PC-9 (cell line): ENCODE data around the gene EZH2. TPM values are rescaled to one million over a fixed set of nuclear protein-coding genes. Genes with fewer than 3 reads are reported as not detected.

Experiments
- BruUV-seq: library from RNA; stranded (reverse); fragments of 400-500 nt; replicated peaks from 2 replicates; lab custom pipeline; 2021; lab: Mats Ljungman, UMichigan
- CTCF ChIA-PET: fragments of 300-600 bp; sonication (Branson Sonifier 250); formaldehyde crosslinking; loops from one replicate; lab custom pipeline; 2022; ENCODE audit warnings: antibody characterized with exemption; lab: Charles Lee
- POLR2A ChIA-PET: fragments of 300-600 bp; sonication (Branson Sonifier 250); formaldehyde crosslinking; loops from one replicate; lab custom pipeline; 2022; ENCODE audit warnings: antibody characterized with exemption; ENCODE audit not compliant: unreplicated experiment; lab: Charles Lee
- DNase-seq, 2 experiments: peaks; one replicate each; pipeline versions ENCODE4 v3.0.0 to v3.0.0-alpha.2; 2015 to 2022; ENCODE audit warnings: mixed read lengths in 1 of 2
- H2AFZ ChIP-seq: fragments of 200-600 bp; sonication (generic); 2 replicates; pipeline ENCODE4 v1.8.1; 2017; ENCODE audit warnings: antibody characterized with exemption
- H3F3A ChIP-seq: fragments of 200-600 bp; sonication (generic); 2 replicates; pipeline ENCODE4 v1.8.1; 2017; ENCODE audit warnings: antibody characterized with exemption, mild to moderate bottlenecking, low read depth; ENCODE audit not compliant: insufficient read depth
- H3K27ac ChIP-seq: fragments of 200-600 bp; sonication (generic); 2 replicates; pipeline ENCODE4 v1.6.1; 2016; ENCODE audit warnings: mixed run types
- H3K27me3 ChIP-seq: fragments of 200-600 bp; sonication (generic); 2 replicates; pipeline ENCODE4 v1.6.1; 2016; ENCODE audit warnings: low read depth, mixed run types; ENCODE audit not compliant: insufficient read depth
- H3K36me3 ChIP-seq: fragments of 200-600 bp; sonication (generic); 2 replicates; pipeline ENCODE4 v1.6.1; 2016; ENCODE audit warnings: low read depth, mixed run types
- H3K4me1 ChIP-seq: fragments of 200-600 bp; sonication (generic); replicated peaks from 2 replicates; pipeline ENCODE4 v1.6.1; 2016; ENCODE audit warnings: mixed run types; ENCODE audit not compliant: insufficient read depth
- H3K4me2 ChIP-seq: fragments of 200-600 bp; sonication (generic); 2 replicates; pipeline ENCODE4 v1.6.1; 2017; ENCODE audit warnings: mixed run types
- H3K4me3 ChIP-seq: fragments of 200-600 bp; sonication (generic); 2 replicates; pipeline ENCODE4 v1.6.1; 2016; ENCODE audit warnings: mixed run types
- H3K79me2 ChIP-seq: fragments of 200-600 bp; sonication (generic); 2 replicates; pipeline ENCODE4 v1.6.1; 2017; ENCODE audit warnings: low read depth, mixed run types
- H3K9me2 ChIP-seq: fragments of 200-600 bp; sonication (generic); 2 replicates; pipeline ENCODE4 v1.8.1; 2017; ENCODE audit warnings: mild to moderate bottlenecking; ENCODE audit not compliant: insufficient read depth
- H3K9me3 ChIP-seq: fragments of 200-600 bp; sonication (generic); 2 replicates; pipeline ENCODE4 v1.8.1; 2016; ENCODE audit warnings: low read depth; ENCODE audit not compliant: insufficient read depth
- H4K20me1 ChIP-seq: fragments of 200-600 bp; sonication (generic); 2 replicates; pipeline ENCODE4 v1.8.1; 2017; ENCODE audit not compliant: insufficient read depth
- EZH2 ChIP-seq: fragments of 200-600 bp; sonication (generic); IDR thresholded peaks from 2 replicates; pipeline ENCODE4 v1.8.0; 2017; ENCODE audit warnings: antibody characterized with exemption, low read depth
- intact Hi-C: fragments of 100-400 bp; cut with micrococcal nuclease; formaldehyde crosslinking; loops from one replicate; pipeline ENCODE4 v1.10.0; 2022; ENCODE audit not compliant: unreplicated experiment
- total RNA-seq: library from RNA; stranded (reverse); gene quantifications from 2 replicates; pipeline ENCODE4 v1.2.3, GENCODE V29; 2021
- TF ChIP-seq, protein P1 (sequence below): fragments of 200-600 bp; sonication (generic); conservative IDR thresholded peaks from 2 replicates; pipeline ENCODE4 v1.6.1; 2017; ENCODE audit warnings: mixed run types, antibody characterized with exemption, mild to moderate bottlenecking, moderate library complexity

The EZH2 gene
- total RNA-seq, 1 experiment from 2014 or later, result 48.6 TPM

DNA sequence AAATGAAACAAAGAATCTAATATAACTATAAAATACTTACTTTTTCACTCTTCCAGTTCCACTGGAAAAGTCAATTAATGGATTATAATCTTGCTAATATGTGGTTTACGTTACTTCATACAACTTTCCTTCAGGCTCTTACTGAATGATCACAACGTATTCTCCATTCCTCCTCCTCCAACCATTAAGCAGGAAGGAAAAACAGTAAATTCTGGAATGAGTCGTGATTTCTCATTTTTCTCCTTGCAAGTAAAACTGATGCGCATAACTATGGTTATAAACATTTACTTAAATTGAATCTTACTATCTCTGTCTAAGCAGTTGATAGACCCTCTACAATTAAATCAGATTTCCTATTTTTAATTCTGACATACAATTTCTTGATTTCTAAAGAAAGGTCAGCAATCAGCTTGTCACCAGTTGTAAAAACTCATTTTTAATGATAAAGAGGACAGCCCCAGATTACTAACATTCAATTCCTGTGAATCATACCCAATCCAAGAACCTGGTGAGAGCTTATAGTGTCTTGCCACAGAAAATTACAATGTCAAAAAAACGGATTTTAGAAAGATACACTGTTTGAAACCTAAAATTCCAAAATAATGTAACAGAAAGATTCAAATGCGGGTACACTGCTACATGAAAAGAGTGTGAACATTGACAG lies 64.3 kb downstream of the EZH2 start:
- intact Hi-C loops, result no loop called here
- POLR2A ChIA-PET, result interaction anchor here (0.5 to 0.9 kb wide), 2 partner anchors 237 to 291 kb away, joined by 3 to 12 read pairs; no protein-coding TSS in a partner anchor
- Histone ChIP-seq H3F3A (0 out of 2 replicates have a peak, but pooled peaks cover 6% of the 10 kb centered on the region), H3K79me2 (no peaks in the 10 kb centered on the region), H3K9me3 (no peaks in the 10 kb centered on the region), H3K36me3 (peaks cover 21% of the 10 kb centered on the region), H3K9me2 (no peaks in the 10 kb centered on the region), H2AFZ (no peak overlapping the region), H4K20me1 (0 out of 2 replicates have a peak, but pooled peaks cover 2% of the 10 kb centered on the region), H3K27ac (peak overlapping the region; percentile 15; the same call in 1 of the 2 replicates), H3K4me3 (no peak overlapping the region), H3K27me3 (no peaks in the 10 kb centered on the region), H3K4me1 (peaks cover 6% of the 10 kb centered on the region; the same call in 1 of the 2 replicates), H3K4me2 (no peak overlapping the region)
- TF ChIP-seq EZH2, result no peak
- TF ChIP-seq, protein P1, sequence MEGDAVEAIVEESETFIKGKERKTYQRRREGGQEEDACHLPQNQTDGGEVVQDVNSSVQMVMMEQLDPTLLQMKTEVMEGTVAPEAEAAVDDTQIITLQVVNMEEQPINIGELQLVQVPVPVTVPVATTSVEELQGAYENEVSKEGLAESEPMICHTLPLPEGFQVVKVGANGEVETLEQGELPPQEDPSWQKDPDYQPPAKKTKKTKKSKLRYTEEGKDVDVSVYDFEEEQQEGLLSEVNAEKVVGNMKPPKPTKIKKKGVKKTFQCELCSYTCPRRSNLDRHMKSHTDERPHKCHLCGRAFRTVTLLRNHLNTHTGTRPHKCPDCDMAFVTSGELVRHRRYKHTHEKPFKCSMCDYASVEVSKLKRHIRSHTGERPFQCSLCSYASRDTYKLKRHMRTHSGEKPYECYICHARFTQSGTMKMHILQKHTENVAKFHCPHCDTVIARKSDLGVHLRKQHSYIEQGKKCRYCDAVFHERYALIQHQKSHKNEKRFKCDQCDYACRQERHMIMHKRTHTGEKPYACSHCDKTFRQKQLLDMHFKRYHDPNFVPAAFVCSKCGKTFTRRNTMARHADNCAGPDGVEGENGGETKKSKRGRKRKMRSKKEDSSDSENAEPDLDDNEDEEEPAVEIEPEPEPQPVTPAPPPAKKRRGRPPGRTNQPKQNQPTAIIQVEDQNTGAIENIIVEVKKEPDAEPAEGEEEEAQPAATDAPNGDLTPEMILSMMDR, result no peak
- BruUV-seq, result no TSS peak
- peak in 1 of 2 experiments; percentile 40 for DNase-seq
- CTCF ChIA-PET, result no interaction called here

DNA sequence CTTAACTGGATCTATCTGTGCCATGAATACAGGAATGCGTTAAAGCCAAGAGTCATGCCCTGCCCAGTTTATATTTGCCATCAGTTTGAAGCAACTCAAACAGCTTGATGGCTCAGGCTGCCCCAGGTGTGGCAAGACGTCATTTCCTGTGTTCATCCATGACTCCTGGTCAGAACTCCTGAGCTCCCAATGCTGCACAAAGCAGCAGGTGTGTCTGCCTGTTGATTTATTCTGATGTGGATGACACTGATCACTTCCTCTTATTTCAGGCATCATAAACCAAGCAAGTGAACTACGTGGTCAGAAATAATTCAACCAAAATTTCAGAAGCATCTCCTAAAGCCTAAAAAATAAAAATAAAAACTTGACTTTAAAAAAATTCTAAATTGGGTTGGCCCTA lies 68.5 kb downstream of the EZH2 start:
- no peak for DNase-seq
- Histone ChIP-seq H3K4me1 (peaks cover 6% of the 10 kb centered on the region; the same call in 1 of the 2 replicates), H3K4me3 (no peak overlapping the region), H3F3A (0 out of 2 replicates have a peak, but pooled peaks cover 6% of the 10 kb centered on the region), H4K20me1 (0 out of 2 replicates have a peak, but pooled peaks cover 2% of the 10 kb centered on the region), H3K9me2 (no peaks in the 10 kb centered on the region), H3K9me3 (no peaks in the 10 kb centered on the region), H3K27ac (no peak overlapping the region), H3K79me2 (no peaks in the 10 kb centered on the region), H3K4me2 (no peak overlapping the region), H2AFZ (no peak overlapping the region), H3K27me3 (no peaks in the 10 kb centered on the region), H3K36me3 (peaks cover 21% of the 10 kb centered on the region)
- intact Hi-C loops, result no loop called here
- CTCF ChIA-PET, result no interaction called here
- BruUV-seq, result no TSS peak
- POLR2A ChIA-PET, result interaction anchor here (0.7 kb wide), 1 partner anchor 9 kb away, joined by 4 read pairs; no protein-coding TSS in a partner anchor
- no peak for TF ChIP-seq EZH2
- TF ChIP-seq, protein P1, result no peak

DNA sequence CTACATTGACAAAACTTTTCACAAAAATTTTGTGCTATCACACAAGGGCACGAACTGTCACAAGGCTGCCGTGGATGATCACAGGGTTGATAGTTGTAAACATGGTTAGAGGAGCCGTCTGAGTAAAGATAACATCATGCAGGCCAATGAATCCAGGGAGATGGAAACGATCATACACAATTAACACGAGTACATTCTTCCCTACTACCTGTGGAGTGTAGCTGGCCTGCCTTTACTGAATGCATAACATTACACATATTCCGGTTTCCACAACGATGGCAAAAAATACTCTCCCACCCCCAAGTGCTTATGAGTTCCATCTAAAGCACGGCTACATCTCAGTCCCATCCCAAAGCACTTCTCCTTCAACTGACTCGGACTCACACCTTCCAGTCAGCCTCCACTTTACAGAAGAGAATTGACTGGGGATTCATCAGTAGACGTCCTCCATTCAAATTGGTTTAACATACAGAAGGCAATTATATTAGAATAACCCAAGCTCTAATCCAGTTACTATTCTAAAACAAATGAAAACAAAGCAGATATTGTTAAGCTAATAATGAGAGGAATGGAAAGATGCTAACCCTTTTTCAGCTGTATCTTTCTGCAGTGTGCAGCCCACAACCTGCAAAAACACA lies 69.0 kb downstream of the EZH2 start:
- 0 out of 2 replicates have a peak, but pooled peaks cover under 1% of the 10 kb centered on the region for H3K4me1 ChIP-seq
- no peaks in the 10 kb centered on the region for H3K27me3 ChIP-seq
- H4K20me1 ChIP-seq, result 0 out of 2 replicates have a peak, but pooled peaks cover 2% of the 10 kb centered on the region
- no peak overlapping the region for H3K4me2 ChIP-seq
- no peak for TF ChIP-seq EZH2
- TF ChIP-seq, protein P1, result no peak
- H3K36me3 ChIP-seq, result peaks cover 25% of the 10 kb centered on the region
- no peak for DNase-seq
- no peaks in the 10 kb centered on the region for H3K79me2 ChIP-seq
- H3K4me3 ChIP-seq, result no peak overlapping the region
- H2AFZ ChIP-seq, result no peak overlapping the region
- H3K9me2 ChIP-seq, result no peaks in the 10 kb centered on the region
- H3K27ac ChIP-seq, result no peak overlapping the region
- POLR2A ChIA-PET, result interaction anchor here (0.7 to 0.8 kb wide), 2 partner anchors 9 to 126 kb away, joined by 4 to 13 read pairs; no protein-coding TSS in a partner anchor
- H3F3A ChIP-seq, result 0 out of 2 replicates have a peak, but pooled peaks cover 6% of the 10 kb centered on the region
- H3K9me3 ChIP-seq, result no peaks in the 10 kb centered on the region
- CTCF ChIA-PET, result no interaction called here
- intact Hi-C loops, result no loop called here
- no TSS peak for BruUV-seq
